ENCODE data around the gene SCPEP1.
"Not testable (repeated sequence)": the region's sequence is repeated elsewhere in the genome, so short reads cannot be mapped to it uniquely, and the experiment has no call there.

SCPEP1 gene

DNA sequence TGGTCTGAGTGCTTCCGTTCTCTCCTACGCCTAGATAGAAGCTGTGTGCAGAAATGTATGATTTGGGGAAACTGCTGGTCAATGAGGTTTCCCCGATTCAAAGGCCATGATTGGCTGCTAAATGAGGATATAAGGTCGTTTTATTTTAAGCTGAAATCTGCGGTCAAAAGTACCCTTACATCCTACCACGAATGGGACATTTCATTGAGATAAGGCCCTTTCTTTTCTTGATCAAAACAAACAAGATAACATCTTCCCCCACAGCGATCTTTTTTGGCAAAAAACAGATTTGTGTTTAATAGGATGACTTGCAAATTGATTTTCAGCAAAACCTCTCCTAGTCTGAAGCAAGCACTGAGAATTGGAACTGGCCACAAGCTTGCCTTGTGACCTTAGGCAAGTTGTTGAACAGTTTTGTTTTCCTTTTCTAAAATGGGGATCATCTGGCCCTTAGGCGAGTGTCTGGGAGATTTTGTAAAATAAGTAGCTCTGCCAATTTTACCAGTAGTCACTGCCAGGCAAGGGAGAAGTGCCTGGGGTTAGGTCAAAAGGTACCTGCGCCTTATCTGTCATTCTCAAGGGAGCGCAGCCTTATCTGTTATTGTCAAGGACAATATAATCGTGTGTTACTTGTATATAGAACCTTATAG lies 635 bp downstream of the SCPEP1 start:
- TF ChIP-seq, protein P1, sequence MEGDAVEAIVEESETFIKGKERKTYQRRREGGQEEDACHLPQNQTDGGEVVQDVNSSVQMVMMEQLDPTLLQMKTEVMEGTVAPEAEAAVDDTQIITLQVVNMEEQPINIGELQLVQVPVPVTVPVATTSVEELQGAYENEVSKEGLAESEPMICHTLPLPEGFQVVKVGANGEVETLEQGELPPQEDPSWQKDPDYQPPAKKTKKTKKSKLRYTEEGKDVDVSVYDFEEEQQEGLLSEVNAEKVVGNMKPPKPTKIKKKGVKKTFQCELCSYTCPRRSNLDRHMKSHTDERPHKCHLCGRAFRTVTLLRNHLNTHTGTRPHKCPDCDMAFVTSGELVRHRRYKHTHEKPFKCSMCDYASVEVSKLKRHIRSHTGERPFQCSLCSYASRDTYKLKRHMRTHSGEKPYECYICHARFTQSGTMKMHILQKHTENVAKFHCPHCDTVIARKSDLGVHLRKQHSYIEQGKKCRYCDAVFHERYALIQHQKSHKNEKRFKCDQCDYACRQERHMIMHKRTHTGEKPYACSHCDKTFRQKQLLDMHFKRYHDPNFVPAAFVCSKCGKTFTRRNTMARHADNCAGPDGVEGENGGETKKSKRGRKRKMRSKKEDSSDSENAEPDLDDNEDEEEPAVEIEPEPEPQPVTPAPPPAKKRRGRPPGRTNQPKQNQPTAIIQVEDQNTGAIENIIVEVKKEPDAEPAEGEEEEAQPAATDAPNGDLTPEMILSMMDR (IDR thresholded peaks at IDR 0.05; ENCODE audit: low read depth, low read length, missing control alignments), result no peak
- peak overlapping the region; percentile 91 for H3K4me3 ChIP-seq (ENCODE audit: low read depth, low read length)
- no peak for DNase-seq (ENCODE audit: low read depth)

DNA sequence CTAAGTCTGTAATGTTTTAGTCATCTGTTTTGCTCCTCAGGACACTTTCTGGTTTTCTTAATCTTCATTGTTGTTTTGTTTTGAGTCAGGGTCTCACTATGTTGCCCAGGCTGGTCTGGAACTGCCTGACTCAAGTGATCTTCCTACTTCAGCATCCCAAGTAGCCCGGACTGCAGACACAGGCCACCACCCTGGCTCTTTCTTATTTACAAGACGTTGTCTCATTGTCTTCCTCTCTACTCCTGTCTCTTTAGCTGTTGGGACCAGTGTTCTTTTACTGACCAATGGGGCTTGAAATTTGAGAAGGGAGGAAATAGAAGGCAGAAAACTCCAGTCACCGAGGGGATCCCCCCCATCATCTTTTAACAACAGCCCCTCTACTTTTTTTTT lies 1.2 kb downstream of the SCPEP1 start:
- TF ChIP-seq, protein P1 (IDR thresholded peaks at IDR 0.05; ENCODE audit: low read depth, low read length, missing control alignments), result no peak
- no peak for DNase-seq (ENCODE audit: low read depth)
- peak overlapping the region; percentile 91 for H3K4me3 ChIP-seq (ENCODE audit: low read depth, low read length)

DNA sequence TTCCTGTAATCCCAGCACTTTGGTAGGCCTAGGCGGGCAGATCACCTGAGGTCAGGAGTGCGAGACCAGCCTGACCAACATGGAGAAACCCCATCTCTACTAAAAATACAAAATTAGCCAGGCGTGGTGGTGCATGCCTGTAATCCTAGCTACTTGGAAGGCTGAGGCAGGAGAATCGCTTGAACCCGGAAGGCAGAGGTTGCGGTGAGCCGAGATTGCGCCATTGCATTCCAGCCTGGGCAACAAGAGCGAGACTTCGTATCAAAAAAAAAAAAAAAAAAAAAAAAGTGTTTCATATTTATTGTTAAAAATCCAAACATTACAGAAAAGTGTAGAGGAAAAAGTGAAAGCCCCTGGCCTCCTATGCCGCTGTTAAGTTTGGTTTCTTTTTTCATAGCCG lies 2.6 kb downstream of the SCPEP1 start:
- DNase-seq (ENCODE audit: low read depth); H3K4me3 ChIP-seq (ENCODE audit: low read depth, low read length): not testable (repeated sequence)

DNA sequence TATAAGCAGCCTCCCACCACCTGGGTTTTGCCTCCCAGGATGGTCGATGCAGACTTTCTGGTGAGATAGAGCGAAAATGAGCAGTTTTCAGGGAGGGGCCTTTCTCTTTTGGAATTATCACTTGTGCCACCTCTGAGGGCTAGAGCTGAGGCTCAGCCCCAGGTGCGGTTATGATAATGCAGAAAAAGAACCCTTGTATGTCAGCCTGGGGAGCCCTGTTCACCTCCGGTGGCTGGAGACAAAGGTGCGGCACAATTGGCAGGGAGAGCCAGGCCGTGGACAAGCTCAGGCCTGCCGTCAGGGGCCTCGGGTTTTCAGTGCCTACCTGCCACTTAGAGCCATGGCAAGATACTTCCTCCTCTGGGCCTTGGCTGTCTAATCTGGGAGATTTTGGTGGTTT lies 4.4 kb downstream of the SCPEP1 start:
- TF ChIP-seq, protein P1 (IDR thresholded peaks at IDR 0.05; ENCODE audit: low read depth, low read length, missing control alignments), result no peak
- H3K4me3 ChIP-seq (ENCODE audit: low read depth, low read length), result no peak overlapping the region
- no peak for DNase-seq (ENCODE audit: low read depth)

DNA sequence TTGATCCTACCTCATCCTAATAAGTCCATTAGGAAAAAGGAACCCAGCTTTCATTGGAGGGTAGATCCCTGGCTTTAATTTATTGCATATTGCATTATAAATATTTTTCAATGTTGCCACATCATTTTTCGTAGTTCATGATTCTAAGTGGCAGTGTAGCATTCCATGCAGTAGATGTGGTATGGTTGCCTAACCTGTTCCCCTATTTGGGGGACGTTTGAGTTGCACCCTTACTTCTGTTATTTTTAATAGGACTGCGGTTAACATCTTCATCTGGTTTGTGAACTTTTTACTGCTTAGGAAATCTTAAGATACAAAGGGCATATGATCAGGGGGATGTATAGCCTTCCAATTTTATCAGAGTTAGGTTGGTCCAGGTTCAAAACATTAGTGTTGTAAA lies 5.4 kb downstream of the SCPEP1 start:
- no peak for DNase-seq (ENCODE audit: low read depth)
- TF ChIP-seq, protein P1 (IDR thresholded peaks at IDR 0.05; ENCODE audit: low read depth, low read length, missing control alignments), result no peak
- H3K4me3 ChIP-seq (ENCODE audit: low read depth, low read length), result no peak overlapping the region

DNA sequence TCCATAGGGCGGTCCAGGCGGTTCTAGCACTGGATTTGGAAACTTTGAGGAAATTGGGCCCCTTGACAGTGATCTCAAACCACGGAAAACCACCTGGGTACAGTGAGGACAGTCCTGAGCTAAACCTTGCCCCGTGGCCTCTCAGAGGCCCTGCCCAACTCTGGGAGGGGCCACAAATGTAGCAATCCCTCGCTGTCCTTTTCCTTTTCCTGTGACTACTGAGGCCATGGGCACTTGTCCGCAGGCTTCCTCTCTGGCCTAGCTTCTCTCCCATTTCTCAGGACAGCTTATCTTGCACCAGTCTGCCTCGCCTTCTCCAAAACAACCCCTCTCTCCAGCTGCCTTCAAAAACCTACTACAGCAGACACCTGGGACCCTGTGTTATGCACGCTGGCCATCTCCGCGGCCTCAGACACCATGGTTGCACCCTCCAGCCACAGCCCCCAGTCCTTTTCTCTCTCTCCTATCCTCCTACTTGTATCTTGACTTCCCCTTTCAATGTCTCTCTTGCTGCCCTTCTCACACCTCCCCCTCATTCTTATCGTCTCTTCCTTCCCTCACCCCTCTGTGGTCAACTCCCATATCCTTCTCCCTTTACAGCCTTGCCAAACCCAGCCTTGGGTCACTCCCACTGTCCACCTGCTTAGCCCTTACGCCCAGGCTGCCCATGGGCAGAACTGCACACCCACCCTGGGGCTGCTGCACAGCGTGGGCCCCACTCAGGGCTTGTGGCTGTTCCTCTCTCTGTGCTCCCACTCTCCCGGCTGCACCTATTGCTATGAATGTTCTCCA lies 7.6 kb downstream of the SCPEP1 start:
- no peak for DNase-seq (ENCODE audit: low read depth)
- TF ChIP-seq, protein P1 (IDR thresholded peaks at IDR 0.05; ENCODE audit: low read depth, low read length, missing control alignments), result no peak
- no peak overlapping the region for H3K4me3 ChIP-seq (ENCODE audit: low read depth, low read length)

DNA sequence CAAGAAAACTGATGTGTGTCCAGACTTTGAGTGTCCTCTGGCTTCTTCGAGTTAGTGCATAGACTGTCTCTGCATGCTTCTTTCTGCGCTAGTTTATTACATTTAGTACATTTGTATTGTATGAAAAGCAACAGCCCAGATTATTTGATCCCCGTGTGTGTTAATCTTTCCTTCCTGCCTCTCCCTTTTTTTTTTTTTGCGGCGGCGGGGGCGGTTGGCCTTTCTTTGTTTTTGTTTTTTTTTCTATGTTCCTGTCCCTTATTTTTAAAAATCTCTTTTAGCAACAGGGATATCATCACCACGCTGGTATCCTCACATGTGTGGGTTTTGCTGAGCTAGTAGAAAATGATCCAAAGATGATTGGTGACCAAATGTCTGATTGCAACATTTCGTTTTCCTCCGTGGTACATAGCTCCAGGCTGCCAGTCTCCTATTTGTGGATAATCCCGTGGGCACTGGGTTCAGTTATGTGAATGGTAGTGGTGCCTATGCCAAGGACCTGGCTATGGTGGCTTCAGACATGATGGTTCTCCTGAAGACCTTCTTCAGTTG lies 9.4 kb downstream of the SCPEP1 start:
- H3K4me3 ChIP-seq (ENCODE audit: low read depth, low read length), result no peak overlapping the region
- no peak for DNase-seq (ENCODE audit: low read depth)
- TF ChIP-seq, protein P1 (IDR thresholded peaks at IDR 0.05; ENCODE audit: low read depth, low read length, missing control alignments), result no peak
